ENCODE results near the gene AJM1. TPM values are rescaled to one million over a fixed set of nuclear protein-coding genes. Genes with fewer than 3 reads are reported as not detected.

The AJM1 gene
- total RNA-seq, 4 donors from 2014 or later: 0.32 to 2.3 (median 1.0) TPM

DNA sequence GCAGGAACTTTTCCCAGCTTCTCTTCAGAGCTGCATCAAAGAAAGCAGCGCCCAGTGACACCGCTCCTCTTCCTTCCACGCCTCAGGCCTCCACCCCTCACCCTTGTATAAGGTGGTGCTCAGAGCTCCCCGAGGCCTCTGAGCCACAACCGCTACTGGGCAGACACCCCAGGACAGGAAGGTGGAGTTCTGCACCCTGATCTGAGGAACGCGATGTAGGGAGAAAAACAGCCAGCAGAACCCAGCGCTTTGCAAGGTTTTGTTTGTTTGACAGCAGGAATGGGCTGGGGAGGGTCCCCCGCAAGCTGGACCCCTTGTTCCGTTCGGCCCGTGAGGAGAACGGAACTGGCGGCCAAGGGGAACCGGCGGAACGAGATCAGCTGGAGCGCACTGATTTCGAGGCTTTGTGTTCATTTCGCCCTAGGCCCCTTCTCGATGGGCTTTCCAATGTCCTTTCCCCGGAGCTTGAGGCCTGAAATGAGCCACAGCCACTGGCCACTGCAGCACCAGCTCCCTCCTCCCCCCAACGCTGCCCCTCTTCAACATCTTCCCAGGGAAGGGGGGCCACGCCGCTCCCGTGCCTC is 19.7 kb downstream of the AJM1 start:
- TF ChIP-seq, protein P1, sequence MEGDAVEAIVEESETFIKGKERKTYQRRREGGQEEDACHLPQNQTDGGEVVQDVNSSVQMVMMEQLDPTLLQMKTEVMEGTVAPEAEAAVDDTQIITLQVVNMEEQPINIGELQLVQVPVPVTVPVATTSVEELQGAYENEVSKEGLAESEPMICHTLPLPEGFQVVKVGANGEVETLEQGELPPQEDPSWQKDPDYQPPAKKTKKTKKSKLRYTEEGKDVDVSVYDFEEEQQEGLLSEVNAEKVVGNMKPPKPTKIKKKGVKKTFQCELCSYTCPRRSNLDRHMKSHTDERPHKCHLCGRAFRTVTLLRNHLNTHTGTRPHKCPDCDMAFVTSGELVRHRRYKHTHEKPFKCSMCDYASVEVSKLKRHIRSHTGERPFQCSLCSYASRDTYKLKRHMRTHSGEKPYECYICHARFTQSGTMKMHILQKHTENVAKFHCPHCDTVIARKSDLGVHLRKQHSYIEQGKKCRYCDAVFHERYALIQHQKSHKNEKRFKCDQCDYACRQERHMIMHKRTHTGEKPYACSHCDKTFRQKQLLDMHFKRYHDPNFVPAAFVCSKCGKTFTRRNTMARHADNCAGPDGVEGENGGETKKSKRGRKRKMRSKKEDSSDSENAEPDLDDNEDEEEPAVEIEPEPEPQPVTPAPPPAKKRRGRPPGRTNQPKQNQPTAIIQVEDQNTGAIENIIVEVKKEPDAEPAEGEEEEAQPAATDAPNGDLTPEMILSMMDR (IDR thresholded peaks at IDR 0.05): no peak
- no peak for TF ChIP-seq POLR2A (IDR thresholded peaks at IDR 0.05)
- no peak for DNase-seq
- Histone ChIP-seq H3K27me3 (no peaks in the 10 kb centered on the region), H3K4me1 (peaks cover 34 to 68% (median 34%) of the 10 kb centered on the region in 3 donors), H3K9me3 (no peaks in the 10 kb centered on the region), H3K36me3 (peaks cover 26 to 48% (median 30%) of the 10 kb centered on the region in 3 donors), H3K27ac (no peak overlapping the region), H3K4me3 (no peak overlapping the region)
- intact Hi-C loops (cut with DNase I): no loop called here
- WGBS, 2 donors: 85 to 89% methylated on average over 17 to 18 of the region's 26 CpGs

DNA sequence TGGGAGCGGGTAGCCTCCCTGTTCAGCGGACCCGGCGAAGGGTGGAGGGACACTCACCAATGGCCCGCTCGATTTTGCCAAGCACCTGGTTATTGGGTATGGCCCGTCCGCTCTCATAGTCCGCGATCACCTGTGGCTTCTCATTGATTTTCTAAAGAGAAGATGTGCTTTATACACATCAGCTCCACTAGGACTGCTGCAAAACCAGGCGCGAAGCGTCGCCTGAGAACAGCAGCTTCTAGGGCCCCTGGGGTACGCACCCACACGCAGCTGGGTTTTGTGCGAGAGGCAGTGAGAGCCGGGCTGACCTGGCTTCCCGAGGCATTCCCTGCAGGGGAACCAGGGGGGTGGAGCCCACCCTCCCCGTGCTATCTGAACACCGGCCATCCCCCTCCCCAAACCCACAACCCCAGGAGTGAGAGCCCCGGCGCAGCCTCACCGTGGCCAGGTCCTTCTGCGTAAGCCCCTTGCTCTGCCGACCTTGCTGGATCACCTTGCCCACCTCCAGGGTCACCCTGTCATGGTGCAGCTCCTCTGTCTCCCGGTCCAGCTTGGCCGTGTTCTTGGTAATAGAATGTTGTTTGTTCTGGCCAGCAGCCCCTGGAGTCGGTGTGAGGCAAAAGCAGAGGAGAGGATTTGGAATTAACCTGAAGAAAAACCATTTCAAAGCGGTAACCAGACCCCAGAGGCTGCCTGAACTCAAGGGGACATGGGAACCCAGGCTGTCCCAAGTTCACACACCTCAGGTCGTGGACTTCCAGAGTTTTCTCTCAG is 20.8 kb downstream of the AJM1 start:
- Histone ChIP-seq H3K4me1 (peaks cover 32 to 67% (median 33%) of the 10 kb centered on the region in 3 donors), H3K9me3 (no peaks in the 10 kb centered on the region), H3K4me3 (no peak overlapping the region), H3K27me3 (no peaks in the 10 kb centered on the region), H3K36me3 (peaks cover 26 to 48% (median 30%) of the 10 kb centered on the region in 3 donors), H3K27ac (no peak overlapping the region)
- 91 to 97% methylated on average over 19 to 21 of the region's 31 CpGs for WGBS, 2 donors
- intact Hi-C loops (cut with DNase I): no loop called here
- no peak for DNase-seq
- no peak for TF ChIP-seq POLR2A (IDR thresholded peaks at IDR 0.05)
- TF ChIP-seq, protein P1 (IDR thresholded peaks at IDR 0.05): no peak

DNA sequence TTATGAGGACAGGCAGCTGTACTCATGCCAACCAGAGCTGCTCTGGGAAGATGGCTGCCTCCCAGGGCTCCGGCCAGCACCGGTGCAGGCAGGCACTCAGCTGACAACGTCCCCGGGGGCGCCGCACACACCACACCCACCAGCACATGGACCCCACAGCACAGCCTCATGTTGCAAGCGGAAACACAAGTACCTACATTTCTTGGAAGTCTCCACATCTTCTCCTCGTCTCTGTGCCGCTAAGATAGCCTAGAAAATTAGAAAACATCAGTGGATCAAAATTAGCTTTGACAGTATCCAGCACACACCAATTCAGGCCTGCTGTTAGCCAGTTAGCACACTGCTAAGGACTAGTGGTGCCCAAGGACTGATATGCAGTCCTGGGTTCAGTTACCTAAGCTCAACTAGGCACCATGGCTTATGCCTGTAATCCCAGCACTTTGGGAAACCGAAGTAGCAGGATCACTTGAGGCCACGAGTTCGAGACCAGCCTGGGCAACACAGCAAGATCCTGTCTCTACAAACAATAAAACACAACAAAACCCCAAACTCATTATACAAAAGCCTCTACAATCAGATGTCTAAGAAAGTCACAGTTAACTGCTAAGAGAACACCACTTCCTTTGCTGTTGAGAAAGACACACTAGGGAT is 21.5 kb downstream of the AJM1 start:
- H3K9me3 ChIP-seq: no peaks in the 10 kb centered on the region
- no peak for DNase-seq
- peaks cover 25 to 60% (median 27%) of the 10 kb centered on the region in 3 donors for H3K4me1 ChIP-seq
- no peak overlapping the region for H3K27ac ChIP-seq
- H3K36me3 ChIP-seq: peaks cover 26 to 48% (median 30%) of the 10 kb centered on the region in 3 donors
- H3K27me3 ChIP-seq: no peaks in the 10 kb centered on the region
- TF ChIP-seq, protein P1 (IDR thresholded peaks at IDR 0.05): no peak
- no peak for TF ChIP-seq POLR2A (IDR thresholded peaks at IDR 0.05)
- intact Hi-C loops (cut with DNase I): no loop called here
- WGBS, 2 donors: 82 to 90% methylated on average over 6 to 7 of the region's 12 CpGs
- no peak overlapping the region for H3K4me3 ChIP-seq

DNA sequence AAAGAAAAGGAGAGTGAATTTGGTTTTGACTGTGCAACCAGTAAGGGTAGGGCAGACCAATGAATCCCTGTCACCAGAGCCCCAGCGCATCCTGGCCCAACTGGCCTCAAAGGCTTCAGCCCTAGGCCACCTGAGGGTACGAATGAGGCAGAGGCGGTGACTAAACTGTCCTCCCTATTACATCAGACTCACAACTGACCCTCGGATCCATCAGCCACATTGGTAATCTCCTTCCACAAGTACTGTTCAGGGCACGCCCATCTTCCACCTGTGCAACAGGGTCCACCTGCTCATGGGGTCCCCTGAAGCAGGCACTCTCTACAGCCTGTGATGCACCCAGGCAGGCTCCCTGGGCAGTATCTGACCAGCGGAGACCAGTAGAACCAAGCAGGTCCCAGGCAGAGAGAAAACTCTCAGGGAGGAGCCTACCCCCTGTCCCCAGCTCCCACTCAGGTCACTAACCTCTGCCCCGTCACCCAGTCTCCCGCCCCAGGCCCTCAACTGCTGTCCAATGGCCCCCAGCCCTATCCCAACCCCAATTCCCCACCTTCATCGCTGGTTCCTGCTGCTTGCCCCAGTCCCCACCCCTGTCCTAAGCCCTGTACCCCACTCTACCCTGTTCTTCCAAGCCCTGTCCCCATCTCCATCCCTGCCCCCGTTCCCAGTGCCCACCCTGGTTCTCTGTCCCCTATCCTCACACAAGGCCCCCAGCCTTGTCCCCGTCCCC is 22.9 kb downstream of the AJM1 start:
- Histone ChIP-seq H3K36me3 (peaks cover 26 to 43% (median 30%) of the 10 kb centered on the region in 3 donors), H3K4me3 (peak overlapping the region; percentile 87 to 96 (median 88)), H3K27me3 (no peaks in the 10 kb centered on the region), H3K9me3 (no peaks in the 10 kb centered on the region), H3K27ac (peak overlapping the region; percentile 85 to 98 (median 94)), H3K4me1 (peaks cover 13 to 45% (median 16%) of the 10 kb centered on the region in 3 donors)
- 49 to 66% methylated on average over 7 to 11 of the region's 11 CpGs for WGBS, 2 donors
- intact Hi-C loops (cut with DNase I): no loop called here
- TF ChIP-seq POLR2A (IDR thresholded peaks at IDR 0.05): no peak
- TF ChIP-seq, protein P1 (IDR thresholded peaks at IDR 0.05): no peak
- DNase-seq: no peak

Data from esophagus squamous epithelium (tissue), 5 donors.